Cardiac fibroblast (primary cell): ENCODE results near the gene PGM5.

ENCODE experiments used
- DNase-seq, 2 donors: peaks; one replicate each; pipeline versions ENCODE4 v3.0.0 to v3.0.0-alpha.2; 2010; ENCODE audit warnings: low read depth in 2 of 2
- H3K4me3 ChIP-seq, 2 donors: replicated peaks in 1 of 2; 1 replicate in 1 of 2; 2 replicates in 1 of 2; pipeline ENCODE4 v1.5.1; 2011; ENCODE audit warnings: low read depth in 2 of 2, low read length in 2 of 2, mild to moderate bottlenecking in 2 of 2, moderate library complexity in 1 of 2
- TF ChIP-seq, protein P1 (sequence below): IDR thresholded peaks from one replicate; pipeline ENCODE4 v1.5.1; 2011; ENCODE audit warnings: low read depth, mild to moderate bottlenecking, low read length, inconsistent platforms

The PGM5 gene

DNA sequence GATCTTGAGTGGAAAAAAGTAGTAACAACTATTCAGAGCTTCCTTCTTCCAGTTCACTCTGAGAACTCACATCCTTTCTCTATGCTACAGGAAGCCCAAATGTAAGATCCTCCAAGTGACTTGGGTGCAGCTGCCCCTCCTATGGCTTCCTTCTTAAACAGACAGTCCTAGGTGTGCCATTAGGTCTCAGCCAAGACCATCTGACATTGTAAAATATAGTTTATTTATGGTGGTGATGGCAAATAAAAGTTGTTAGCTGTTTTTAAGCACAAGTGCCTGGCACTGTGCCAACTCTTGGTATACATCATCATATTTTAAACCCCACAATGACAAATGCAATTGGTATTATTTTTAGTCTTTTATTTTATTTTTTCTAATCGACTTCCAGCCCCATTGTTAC is 126.1 kb downstream of the PGM5 start:
- H3K4me3 ChIP-seq = no peak overlapping the region
- no peak for DNase-seq
- TF ChIP-seq, protein P1, sequence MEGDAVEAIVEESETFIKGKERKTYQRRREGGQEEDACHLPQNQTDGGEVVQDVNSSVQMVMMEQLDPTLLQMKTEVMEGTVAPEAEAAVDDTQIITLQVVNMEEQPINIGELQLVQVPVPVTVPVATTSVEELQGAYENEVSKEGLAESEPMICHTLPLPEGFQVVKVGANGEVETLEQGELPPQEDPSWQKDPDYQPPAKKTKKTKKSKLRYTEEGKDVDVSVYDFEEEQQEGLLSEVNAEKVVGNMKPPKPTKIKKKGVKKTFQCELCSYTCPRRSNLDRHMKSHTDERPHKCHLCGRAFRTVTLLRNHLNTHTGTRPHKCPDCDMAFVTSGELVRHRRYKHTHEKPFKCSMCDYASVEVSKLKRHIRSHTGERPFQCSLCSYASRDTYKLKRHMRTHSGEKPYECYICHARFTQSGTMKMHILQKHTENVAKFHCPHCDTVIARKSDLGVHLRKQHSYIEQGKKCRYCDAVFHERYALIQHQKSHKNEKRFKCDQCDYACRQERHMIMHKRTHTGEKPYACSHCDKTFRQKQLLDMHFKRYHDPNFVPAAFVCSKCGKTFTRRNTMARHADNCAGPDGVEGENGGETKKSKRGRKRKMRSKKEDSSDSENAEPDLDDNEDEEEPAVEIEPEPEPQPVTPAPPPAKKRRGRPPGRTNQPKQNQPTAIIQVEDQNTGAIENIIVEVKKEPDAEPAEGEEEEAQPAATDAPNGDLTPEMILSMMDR = no peak

DNA sequence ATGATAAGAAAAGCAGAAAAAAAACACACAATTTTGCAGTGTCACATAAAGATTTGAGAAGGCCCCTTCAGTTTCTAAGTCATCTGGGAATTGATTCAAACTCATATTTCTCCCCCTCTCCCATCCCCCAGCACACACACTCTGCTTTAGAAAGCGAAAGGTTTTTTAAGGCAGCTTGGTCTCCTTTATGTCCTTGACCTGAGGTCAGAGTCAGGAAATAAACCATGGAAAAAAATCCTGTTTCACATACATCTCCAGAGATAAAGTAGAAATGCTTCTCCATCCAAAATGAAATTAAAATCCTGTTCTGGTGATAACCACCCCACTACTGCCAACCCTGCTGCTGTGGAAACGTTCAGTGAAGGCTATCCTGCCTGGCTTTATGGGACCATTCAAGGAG is 131.7 kb downstream of the PGM5 start:
- no peak for DNase-seq
- H3K4me3 ChIP-seq = no peak overlapping the region
- TF ChIP-seq, protein P1 = no peak

DNA sequence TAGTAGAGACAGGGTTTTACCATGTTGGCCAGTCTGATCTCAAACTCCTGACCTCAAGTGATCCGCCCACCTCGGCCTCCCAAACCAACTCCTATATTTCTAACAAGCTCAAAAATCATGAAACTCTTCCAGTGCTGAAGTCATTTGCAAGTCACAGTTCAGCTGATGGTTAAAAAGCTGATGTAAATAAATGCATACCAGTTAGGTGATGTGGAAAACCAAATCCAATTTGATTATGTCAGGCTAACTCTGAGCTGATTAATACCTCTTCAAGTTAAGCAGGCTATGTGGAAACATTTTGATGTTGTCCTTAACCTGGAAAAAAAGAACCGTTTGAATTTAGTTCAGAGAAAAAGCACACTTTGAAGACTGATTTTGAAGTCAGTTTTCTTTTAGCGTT is 133.2 kb downstream of the PGM5 start:
- TF ChIP-seq, protein P1 = no peak
- no peak for DNase-seq
- no peak overlapping the region for H3K4me3 ChIP-seq

DNA sequence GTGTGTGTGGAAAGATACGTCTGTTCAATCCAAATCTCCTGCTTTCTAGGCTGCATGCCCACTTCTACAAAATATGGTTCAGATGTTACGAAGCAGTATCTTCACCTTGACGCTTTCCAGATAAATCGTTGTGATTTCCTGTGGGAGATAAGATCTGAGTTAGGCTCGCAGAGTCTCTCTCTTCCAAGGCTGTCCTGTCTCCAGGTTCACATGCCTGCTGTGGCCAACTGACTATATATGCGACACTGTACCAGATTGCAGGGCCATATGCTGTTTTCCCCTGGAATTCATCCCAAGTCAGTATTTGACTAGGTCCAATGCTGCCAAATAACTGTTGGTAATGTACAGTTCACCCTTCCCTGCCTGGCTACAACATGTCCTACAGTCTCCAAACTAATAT is 136.4 kb downstream of the PGM5 start:
- TF ChIP-seq, protein P1 = no peak
- no peak overlapping the region for H3K4me3 ChIP-seq
- no peak for DNase-seq

DNA sequence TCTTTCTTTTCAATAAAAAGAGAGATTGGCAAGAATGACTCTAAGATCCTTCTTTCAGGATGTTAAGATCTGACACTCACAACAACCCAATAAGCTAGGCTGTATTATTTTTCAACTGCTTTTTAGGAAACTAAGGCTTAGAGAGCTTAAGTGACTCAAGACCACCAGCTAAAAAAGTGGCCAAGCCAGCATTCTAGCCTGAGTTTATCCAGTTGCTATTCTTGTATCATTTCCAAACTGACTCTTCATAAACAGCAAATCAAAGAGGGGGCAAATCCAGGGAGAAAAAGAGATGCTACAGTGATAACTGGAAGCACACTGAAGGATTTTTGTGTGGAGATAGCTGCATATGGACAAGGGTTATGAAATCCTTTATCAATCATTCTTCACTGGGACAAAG is 137.1 kb downstream of the PGM5 start:
- TF ChIP-seq, protein P1 = no peak
- H3K4me3 ChIP-seq = no peak overlapping the region
- DNase-seq = no peak

DNA sequence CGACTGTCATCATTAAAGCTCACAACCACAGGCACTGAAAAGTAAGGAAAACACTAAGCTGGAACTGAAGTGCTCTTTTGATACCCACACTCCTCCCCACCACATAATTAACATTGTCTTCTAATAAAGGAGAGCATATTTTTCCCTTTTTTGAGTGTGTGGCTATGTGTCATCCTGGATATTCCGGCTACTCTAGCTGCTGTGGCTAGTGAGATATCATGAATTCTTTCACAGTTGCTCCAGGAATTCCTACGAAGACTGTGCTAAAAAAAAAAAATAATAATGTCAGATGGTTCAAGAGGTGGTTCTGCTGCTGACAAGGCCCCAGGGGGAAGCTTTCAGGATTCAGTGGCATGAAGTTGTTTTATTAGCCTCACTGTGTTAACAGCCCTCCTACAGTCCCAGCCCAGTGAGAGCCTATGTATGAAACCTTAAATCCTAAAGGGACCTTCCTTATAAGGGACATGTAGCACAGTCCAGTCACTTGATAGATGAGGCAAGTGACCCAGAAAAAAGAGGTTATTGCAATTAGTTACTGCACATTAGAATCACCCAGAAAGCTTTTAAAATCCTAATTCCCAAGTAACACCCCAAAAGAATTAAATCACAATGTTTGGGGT is 137.7 kb downstream of the PGM5 start:
- no peak for DNase-seq
- no peak overlapping the region for H3K4me3 ChIP-seq
- TF ChIP-seq, protein P1 = no peak

DNA sequence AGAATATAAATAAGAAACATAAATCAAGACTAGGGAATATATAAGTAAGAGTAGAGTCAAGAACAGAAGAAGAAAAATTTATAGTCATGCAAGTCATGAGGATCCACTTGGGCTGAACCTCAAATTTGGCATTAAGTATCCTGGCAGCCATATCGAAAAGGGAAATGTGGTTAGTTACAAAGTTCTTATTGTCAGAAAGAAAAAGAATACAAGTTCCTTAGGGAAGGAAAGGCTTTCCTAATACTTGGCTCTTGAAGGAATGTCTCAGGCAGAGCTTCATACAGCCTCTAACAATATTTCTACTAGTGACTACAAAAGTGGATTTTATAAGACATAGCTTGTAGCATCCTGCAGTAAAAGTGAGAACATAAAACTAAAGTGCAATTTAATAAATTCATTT is 138.8 kb downstream of the PGM5 start:
- H3K4me3 ChIP-seq = no peak overlapping the region
- TF ChIP-seq, protein P1 = no peak
- no peak for DNase-seq
